ENCODE results near the gene NAALADL2.

- TF ChIP-seq CTCF (conservative IDR thresholded peaks at IDR 0.05 in 1 of 2, IDR thresholded peaks at IDR 0.05 in 1 of 2; ENCODE audit: extremely low read depth in 1 of 2, insufficient read depth in 1 of 2, low read depth in 1 of 2, low read length in 2 of 2) = no peak
- TF ChIP-seq EZH2 (IDR thresholded peaks at IDR 0.05; ENCODE audit: borderline replicate concordance, low read length) = no peak
These were observed 742.4 kb downstream of the NAALADL2 start for GRCh38 chr3:175601521-175601920.

Data from mammary epithelial cell (primary cell).